ENCODE data around the gene MTF1. TPM values are rescaled to one million over a fixed set of nuclear protein-coding genes. Genes with fewer than 3 reads are reported as not detected.
A peak's percentile ranks its signal among the peaks of the same experiment; 100 is the strongest.

The MTF1 gene
- total RNA-seq, 3 donors from 2014 or later (not counting 1 experiment from before 2014, with no cell fraction given): 31.2 to 35.6 (median 32.7) TPM

DNA sequence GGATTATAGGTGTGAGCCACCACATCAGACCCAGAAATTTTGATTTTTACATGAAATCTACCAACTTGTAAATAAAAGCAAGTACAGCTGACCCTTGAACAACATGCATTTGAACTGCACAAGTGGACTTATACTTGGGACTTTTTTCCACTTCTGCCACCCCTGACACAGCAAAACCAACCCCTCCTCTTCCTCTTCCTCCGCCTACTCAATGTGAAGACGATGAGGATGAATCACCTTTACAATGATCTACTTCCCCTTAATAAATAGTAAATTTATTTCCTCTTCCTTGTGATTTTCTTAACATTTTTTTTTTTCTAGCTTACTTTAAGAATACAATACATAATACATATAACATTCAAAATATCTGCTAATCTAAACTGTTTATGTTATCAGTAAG is 33.9 kb downstream of the MTF1 start:
- Histone ChIP-seq H3K4me3 (ENCODE audit: low read length) (no peak overlapping the region), H3K27me3 (ENCODE audit: control insufficient read depth, insufficient read depth, low read length) (no peaks in the 10 kb centered on the region), H3K9me3 (ENCODE audit: control insufficient read depth, insufficient read depth, low read length) (no peaks in the 10 kb centered on the region), H3K36me3 (ENCODE audit: control insufficient read depth, insufficient read depth, low read length) (peaks cover 41% of the 10 kb centered on the region), H3K27ac (ENCODE audit: low read length) (no peak overlapping the region), H3K4me1 (ENCODE audit: control insufficient read depth, insufficient read depth, low read length) (peaks cover 3% of the 10 kb centered on the region)
- intact Hi-C loops (cut with micrococcal nuclease): no loop called here
- whole genome bisulfite sequencing (ENCODE audit: insufficient coverage): 67% methylated on average over 2 of the region's 2 CpGs
- TF ChIP-seq, protein P1, sequence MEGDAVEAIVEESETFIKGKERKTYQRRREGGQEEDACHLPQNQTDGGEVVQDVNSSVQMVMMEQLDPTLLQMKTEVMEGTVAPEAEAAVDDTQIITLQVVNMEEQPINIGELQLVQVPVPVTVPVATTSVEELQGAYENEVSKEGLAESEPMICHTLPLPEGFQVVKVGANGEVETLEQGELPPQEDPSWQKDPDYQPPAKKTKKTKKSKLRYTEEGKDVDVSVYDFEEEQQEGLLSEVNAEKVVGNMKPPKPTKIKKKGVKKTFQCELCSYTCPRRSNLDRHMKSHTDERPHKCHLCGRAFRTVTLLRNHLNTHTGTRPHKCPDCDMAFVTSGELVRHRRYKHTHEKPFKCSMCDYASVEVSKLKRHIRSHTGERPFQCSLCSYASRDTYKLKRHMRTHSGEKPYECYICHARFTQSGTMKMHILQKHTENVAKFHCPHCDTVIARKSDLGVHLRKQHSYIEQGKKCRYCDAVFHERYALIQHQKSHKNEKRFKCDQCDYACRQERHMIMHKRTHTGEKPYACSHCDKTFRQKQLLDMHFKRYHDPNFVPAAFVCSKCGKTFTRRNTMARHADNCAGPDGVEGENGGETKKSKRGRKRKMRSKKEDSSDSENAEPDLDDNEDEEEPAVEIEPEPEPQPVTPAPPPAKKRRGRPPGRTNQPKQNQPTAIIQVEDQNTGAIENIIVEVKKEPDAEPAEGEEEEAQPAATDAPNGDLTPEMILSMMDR (IDR thresholded peaks at IDR 0.05): no peak
- Mint-ChIP-seq H3K9me3 (no peaks in the 10 kb centered on the region), H3K4me1 (peaks cover 17 to 28% of the 10 kb centered on the region in 2 donors), H3K27ac (peak overlapping the region in 1 of 2 donors; percentile 84), H3K27me3 (ENCODE audit: low read depth in 2 of 2) (no peaks in the 10 kb centered on the region), H3K4me3 (no peak overlapping the region), H3K36me3 (no peaks in the 10 kb centered on the region)
- no peak for ATAC-seq
- no peak for DNase-seq

DNA sequence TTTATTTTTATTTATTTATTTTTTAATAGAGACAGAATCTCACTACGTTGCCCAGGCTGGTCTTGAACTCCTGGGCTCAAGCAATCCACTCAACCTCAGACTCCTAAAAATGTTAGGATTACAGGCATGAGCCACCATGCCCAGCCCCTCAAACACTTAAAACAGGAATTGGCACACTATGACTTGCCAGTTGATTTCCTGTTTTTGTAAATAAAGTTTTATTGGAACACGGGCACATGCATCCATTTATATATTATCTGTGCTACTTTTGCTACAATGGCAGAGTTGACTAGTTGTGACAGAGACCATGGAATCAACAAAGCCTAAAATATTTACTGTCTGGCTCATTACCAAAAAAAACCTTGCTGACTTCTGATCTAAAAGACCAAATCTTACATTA is 35.4 kb downstream of the MTF1 start:
- H3K36me3 ChIP-seq (ENCODE audit: control insufficient read depth, insufficient read depth, low read length): peaks cover 45% of the 10 kb centered on the region
- intact Hi-C loops (cut with micrococcal nuclease): no loop called here

DNA sequence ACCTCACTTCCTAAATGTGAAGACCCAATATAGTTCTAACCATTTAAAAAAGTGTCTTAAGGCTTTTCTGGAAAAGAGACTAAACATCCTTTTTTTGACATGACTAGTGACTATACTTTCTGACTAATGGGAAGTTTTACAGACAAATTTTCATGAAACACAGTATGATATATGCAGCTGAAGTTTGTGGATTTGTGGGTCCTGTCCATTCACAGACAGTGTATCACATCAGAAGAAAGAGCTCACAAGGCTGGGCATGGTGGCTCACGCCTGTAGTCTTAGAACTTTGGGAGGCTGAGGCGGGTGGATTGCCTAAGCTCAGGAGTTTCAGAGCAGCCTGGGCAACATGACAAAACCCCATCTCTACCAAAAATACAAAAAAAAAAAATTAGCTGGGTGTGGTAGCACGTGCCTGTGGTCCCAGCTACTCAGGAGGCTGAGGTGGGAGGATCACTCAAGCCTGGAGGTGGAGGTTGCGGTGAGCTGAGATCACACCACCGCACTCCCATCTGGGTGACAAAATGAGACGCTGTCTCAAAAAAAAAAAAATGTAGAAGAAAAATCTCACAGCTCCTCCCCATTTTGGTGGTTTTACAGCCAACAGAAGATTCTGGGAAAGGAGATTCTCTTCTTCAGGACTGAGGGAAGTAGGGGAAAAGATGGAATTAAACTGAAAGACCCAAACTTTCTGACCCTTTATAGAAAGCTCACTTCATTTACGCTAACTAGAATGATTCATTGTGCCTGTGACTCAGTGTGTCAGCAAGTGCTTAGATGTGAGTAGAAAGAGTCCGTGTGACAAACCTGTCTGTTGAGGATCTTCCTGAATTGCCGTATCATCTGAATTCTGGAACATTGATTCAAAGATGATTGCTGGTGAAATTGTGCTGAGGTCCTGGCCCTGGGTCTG is 36.2 kb downstream of the MTF1 start:
- DNase-seq (peak; percentile 33 to 35), ATAC-seq (peak; percentile 50 to 81 (median 72))
- Mint-ChIP-seq H3K9me3 (no peaks in the 10 kb centered on the region), H3K36me3 (no peaks in the 10 kb centered on the region), H3K4me1 (peaks cover 17 to 28% of the 10 kb centered on the region in 2 donors), H3K27ac (peak overlapping the region; percentile 40 to 84), H3K27me3 (ENCODE audit: low read depth in 2 of 2) (no peaks in the 10 kb centered on the region), H3K4me3 (no peak overlapping the region)
- peak overlapping the region; percentile 33 for H3K27ac ChIP-seq (ENCODE audit: low read length)
- WGBS (ENCODE audit: insufficient coverage): 84% methylated on average over 6 of the region's 9 CpGs
- peaks cover 3% of the 10 kb centered on the region for H3K4me1 ChIP-seq (ENCODE audit: control insufficient read depth, insufficient read depth, low read length)
- no peaks in the 10 kb centered on the region for H3K27me3 ChIP-seq (ENCODE audit: control insufficient read depth, insufficient read depth, low read length)
- TF ChIP-seq, protein P1 (IDR thresholded peaks at IDR 0.05): no peak
- no peaks in the 10 kb centered on the region for H3K9me3 ChIP-seq (ENCODE audit: control insufficient read depth, insufficient read depth, low read length)
- intact Hi-C loops (cut with micrococcal nuclease): no loop called here
- H3K4me3 ChIP-seq (ENCODE audit: low read length): no peak overlapping the region
- peaks cover 42% of the 10 kb centered on the region for H3K36me3 ChIP-seq (ENCODE audit: control insufficient read depth, insufficient read depth, low read length)

More for the DNA sequence above, 35.4 kb downstream of the MTF1 start:
- H3K4me1 Mint-ChIP-seq: peaks cover 17 to 28% of the 10 kb centered on the region in 2 donors
- DNase-seq: no peak
- TF ChIP-seq, protein P1 (IDR thresholded peaks at IDR 0.05): no peak
- Histone ChIP-seq H3K9me3 (ENCODE audit: control insufficient read depth, insufficient read depth, low read length) (no peaks in the 10 kb centered on the region), H3K4me1 (ENCODE audit: control insufficient read depth, insufficient read depth, low read length) (peaks cover 3% of the 10 kb centered on the region), H3K4me3 (ENCODE audit: low read length) (no peak overlapping the region), H3K27ac (ENCODE audit: low read length) (no peak overlapping the region), H3K27me3 (ENCODE audit: control insufficient read depth, insufficient read depth, low read length) (no peaks in the 10 kb centered on the region)
- no peaks in the 10 kb centered on the region for H3K27me3 Mint-ChIP-seq (ENCODE audit: low read depth in 2 of 2)
- no peaks in the 10 kb centered on the region for H3K9me3 Mint-ChIP-seq
- no peaks in the 10 kb centered on the region for H3K36me3 Mint-ChIP-seq
- no peak for ATAC-seq
- H3K27ac Mint-ChIP-seq: peak overlapping the region; percentile 40 to 84
- WGBS (ENCODE audit: insufficient coverage): 92% methylated on average over 2 of the region's 2 CpGs
- H3K4me3 Mint-ChIP-seq: no peak overlapping the region
